Bronchial epithelial cell (primary cell): ENCODE data around the gene KLF7. TPM values are rescaled to one million over a fixed set of nuclear protein-coding genes. Genes with fewer than 3 reads are reported as not detected.
A peak's percentile ranks its signal among the peaks of the same experiment; 100 is the strongest.

Experiments
- DNase-seq: peaks from one replicate; pipeline ENCODE4 v3.0.0-alpha.2; 2010; ENCODE audit warnings: low read depth
- FAIRE-seq: peaks from 2 replicates; lab custom pipeline; 2011; peaks lifted over from hg19 to GRCh38; lab: Jason Lieb, UNC
- H3K27me3 ChIP-seq: 2 replicates; pipeline ENCODE4 v1.5.1; 2011; ENCODE audit warnings: low read length; ENCODE audit not compliant: control insufficient read depth, insufficient read depth
- H3K36me3 ChIP-seq: 2 replicates; pipeline ENCODE4 v1.5.1; 2011; ENCODE audit warnings: low read length; ENCODE audit not compliant: control insufficient read depth, insufficient read depth
- H3K4me3 ChIP-seq: 2 replicates; pipeline ENCODE4 v1.5.1; 2011; ENCODE audit warnings: mild to moderate bottlenecking, low read depth, low read length, control low read depth
- total RNA-seq: library from RNA; depleted of rRNA; stranded (reverse); fragments of >200 nt; gene quantifications from 2 replicates; pipeline ENCODE4 v1.2.1, GENCODE V29; 2014
- TF ChIP-seq, protein P1 (sequence below): IDR thresholded peaks from 2 replicates; pipeline ENCODE4 v1.5.1; 2011; ENCODE audit warnings: mild to moderate bottlenecking, moderate library complexity, low read length, control low read depth, inconsistent platforms; ENCODE audit not compliant: insufficient read depth, severe bottlenecking

KLF7 gene
- total RNA-seq, 1 donor from 2014 or later, result 40.5 TPM

DNA sequence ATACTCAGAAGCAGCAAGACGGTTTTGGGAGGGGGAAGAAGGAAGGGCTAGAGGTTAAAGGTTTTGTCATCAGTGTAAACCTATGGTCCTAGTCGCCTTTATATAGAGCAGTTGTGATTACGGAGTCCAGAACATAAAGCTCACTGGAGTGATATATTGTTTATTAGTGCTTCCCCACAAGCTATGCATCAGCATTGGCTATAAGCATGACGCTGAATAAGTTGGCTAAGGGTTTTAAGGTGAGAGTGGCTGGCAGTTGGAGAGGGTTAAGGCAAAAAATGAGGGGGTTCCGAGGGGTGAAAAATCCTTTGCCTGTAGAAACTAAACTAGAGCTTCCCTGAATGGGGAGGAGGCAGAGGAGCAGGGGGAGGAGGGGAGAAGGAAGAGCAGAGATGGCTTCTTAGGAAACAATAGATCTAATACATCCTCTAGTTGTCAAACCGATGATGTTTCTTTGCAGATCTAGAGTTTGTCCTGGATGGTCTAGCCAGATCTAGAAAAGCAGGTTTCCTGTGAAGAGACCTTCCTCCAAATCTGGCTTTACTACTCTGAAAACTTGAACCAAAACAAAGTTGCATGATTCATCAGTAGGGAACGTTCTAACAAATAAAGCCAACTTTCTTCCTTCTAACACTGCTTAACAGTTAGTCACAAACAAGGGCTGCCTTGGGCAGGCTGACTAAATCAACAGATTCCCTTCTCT is 2.5 kb downstream of the KLF7 start:
- Histone ChIP-seq H3K4me3 (peak overlapping the region; percentile 82), H3K36me3 (peaks cover 7% of the 10 kb centered on the region), H3K27me3 (no peaks in the 10 kb centered on the region)
- DNase-seq (peak; percentile 97), FAIRE-seq (no peak)
- TF ChIP-seq, protein P1, sequence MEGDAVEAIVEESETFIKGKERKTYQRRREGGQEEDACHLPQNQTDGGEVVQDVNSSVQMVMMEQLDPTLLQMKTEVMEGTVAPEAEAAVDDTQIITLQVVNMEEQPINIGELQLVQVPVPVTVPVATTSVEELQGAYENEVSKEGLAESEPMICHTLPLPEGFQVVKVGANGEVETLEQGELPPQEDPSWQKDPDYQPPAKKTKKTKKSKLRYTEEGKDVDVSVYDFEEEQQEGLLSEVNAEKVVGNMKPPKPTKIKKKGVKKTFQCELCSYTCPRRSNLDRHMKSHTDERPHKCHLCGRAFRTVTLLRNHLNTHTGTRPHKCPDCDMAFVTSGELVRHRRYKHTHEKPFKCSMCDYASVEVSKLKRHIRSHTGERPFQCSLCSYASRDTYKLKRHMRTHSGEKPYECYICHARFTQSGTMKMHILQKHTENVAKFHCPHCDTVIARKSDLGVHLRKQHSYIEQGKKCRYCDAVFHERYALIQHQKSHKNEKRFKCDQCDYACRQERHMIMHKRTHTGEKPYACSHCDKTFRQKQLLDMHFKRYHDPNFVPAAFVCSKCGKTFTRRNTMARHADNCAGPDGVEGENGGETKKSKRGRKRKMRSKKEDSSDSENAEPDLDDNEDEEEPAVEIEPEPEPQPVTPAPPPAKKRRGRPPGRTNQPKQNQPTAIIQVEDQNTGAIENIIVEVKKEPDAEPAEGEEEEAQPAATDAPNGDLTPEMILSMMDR, result no peak

GRCh38 chr2:207162316-207162715 is 3.4 kb downstream of the KLF7 start:
- Histone ChIP-seq H3K4me3 (peak overlapping the region; percentile 82), H3K36me3 (peaks cover 9% of the 10 kb centered on the region), H3K27me3 (no peaks in the 10 kb centered on the region)
- DNase-seq, result no peak
- TF ChIP-seq, protein P1, result no peak
- FAIRE-seq, result no peak

DNA sequence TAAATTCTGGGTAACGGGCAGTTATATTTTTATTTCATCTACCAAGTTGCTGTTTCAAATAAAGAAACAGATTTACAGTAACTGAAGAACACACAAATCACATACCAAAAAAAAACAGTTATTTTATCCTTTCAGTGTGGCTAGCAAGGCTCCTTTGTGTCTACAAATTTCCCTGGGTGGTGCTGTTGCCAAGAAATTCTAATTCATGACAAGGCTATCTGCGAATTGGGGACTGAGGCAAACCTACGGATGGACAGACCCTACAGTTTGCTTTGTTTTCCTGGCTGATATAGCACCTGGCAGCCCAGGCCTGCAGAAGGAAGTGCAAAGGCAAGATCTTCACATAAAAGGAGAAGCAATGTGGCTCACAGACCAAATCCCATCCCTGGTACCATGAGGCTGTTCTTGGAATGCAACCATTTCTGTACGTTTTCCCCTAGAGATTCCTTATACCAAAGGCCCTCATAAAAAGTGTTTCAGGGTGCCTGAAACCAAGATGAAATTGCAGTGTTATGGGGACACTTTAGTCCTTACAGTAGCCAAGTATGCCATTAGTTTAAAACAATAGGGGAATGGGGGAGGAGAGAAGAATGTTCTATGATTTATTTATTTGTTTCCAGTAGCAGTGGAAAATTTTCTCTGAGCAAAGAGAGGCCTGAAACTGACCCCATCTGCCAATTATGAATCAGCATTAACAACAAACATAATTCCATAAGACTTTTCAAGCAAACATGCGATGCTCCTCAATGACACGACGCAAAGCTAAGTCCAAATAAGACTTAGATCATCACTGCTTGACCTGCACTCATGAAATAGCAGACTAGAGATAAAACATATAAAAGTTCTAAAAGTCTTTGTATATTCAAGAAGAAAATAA is 4.3 kb downstream of the KLF7 start:
- DNase-seq (no peak), FAIRE-seq (no peak)
- Histone ChIP-seq H3K27me3 (no peaks in the 10 kb centered on the region), H3K36me3 (peaks cover 10% of the 10 kb centered on the region), H3K4me3 (no peak overlapping the region)
- TF ChIP-seq, protein P1, result no peak

- TF ChIP-seq, protein P1, result no peak
- Histone ChIP-seq H3K36me3 (peaks cover 10% of the 10 kb centered on the region), H3K4me3 (no peak overlapping the region), H3K27me3 (no peaks in the 10 kb centered on the region)
- DNase-seq (no peak), FAIRE-seq (no peak)
These were observed 5.6 kb downstream of the KLF7 start for GRCh38 chr2:207160115-207160514.

GRCh38 chr2:207159002-207159401 is 6.7 kb downstream of the KLF7 start:
- H3K27me3 ChIP-seq, result no peaks in the 10 kb centered on the region
- DNase-seq (no peak), FAIRE-seq (no peak)
- no peak overlapping the region for H3K4me3 ChIP-seq
- peaks cover 10% of the 10 kb centered on the region for H3K36me3 ChIP-seq
- TF ChIP-seq, protein P1, result no peak
